HepG2 (cell line): ENCODE results near the gene SLC35D2. TPM values are rescaled to one million over a fixed set of nuclear protein-coding genes. Genes with fewer than 3 reads are reported as not detected.
A peak's percentile ranks its signal among the peaks of the same experiment; 100 is the strongest.

Source experiments
- BCL6 ChIP-seq: IDR thresholded peaks from 2 replicates; pipeline ENCODE4 v1.6.1; 2016; ENCODE audit warnings: missing genetic modification reagents, missing compliant biosample characterization
- ETV5 ChIP-seq: IDR thresholded peaks from 2 replicates; pipeline ENCODE4 v1.6.1; 2018; ENCODE audit warnings: missing biosample characterization, missing genetic modification reagents, inconsistent platforms, borderline replicate concordance
- KDM6A ChIP-seq: IDR thresholded peaks from 2 replicates; pipeline ENCODE4 v1.6.1; 2016; ENCODE audit warnings: low read depth
- NONO ChIP-seq, 2 experiments: fragments of 450-650 bp in 1 of 2; sonication (generic) in 1 of 2; formaldehyde crosslinking in 1 of 2; IDR thresholded peaks in 1 of 2; conservative IDR thresholded peaks in 1 of 2; 2 replicates each; pipeline versions ENCODE4 v1.6.1 to v1.8.0; 2017 to 2022; ENCODE audit warnings: mild to moderate bottlenecking in 1 of 2, missing genetic modification reagents in 1 of 2, moderate library complexity in 1 of 2
- PCBP1 ChIP-seq: fragments of 200-400 bp; formaldehyde crosslinking; IDR thresholded peaks from 2 replicates; pipeline ENCODE4 v1.6.1; 2017; ENCODE audit warnings: mild to moderate bottlenecking, low read depth, low read length, borderline replicate concordance
- SMAD3 ChIP-seq: sonication (generic); formaldehyde crosslinking; IDR thresholded peaks from 2 replicates; pipeline ENCODE4 v1.4.0; 2020; ENCODE audit warnings: missing genetic modification reagents
- TEAD3 ChIP-seq: optimal IDR thresholded peaks from 2 replicates; pipeline ENCODE3; 2016; ENCODE audit warnings: borderline replicate concordance
- THYN1 ChIP-seq: sonication (generic); formaldehyde crosslinking; IDR thresholded peaks from 2 replicates; pipeline ENCODE4 v1.8.1; 2023; ENCODE audit warnings: low read depth, mild to moderate bottlenecking, moderate library complexity, missing genetic modification reagents, borderline replicate concordance
- ZFY ChIP-seq: sonication (generic); formaldehyde crosslinking; IDR thresholded peaks from 2 replicates; pipeline ENCODE4 v1.4.0; 2020; ENCODE audit warnings: missing genetic modification reagents
- ZNF136 ChIP-seq: sonication (generic); formaldehyde crosslinking; IDR thresholded peaks from 2 replicates; pipeline ENCODE4 v1.8.1; 2022; ENCODE audit warnings: low read depth, mild to moderate bottlenecking, moderate library complexity, missing genetic modification reagents
- ZNF343 ChIP-seq: sonication (generic); formaldehyde crosslinking; IDR thresholded peaks from 2 replicates; pipeline ENCODE4 v1.4.0; 2020; ENCODE audit warnings: mild to moderate bottlenecking, missing genetic modification reagents
- ZNF543 ChIP-seq: sonication (generic); formaldehyde crosslinking; IDR thresholded peaks from 2 replicates; pipeline ENCODE4 v1.4.0; 2020; ENCODE audit warnings: mild to moderate bottlenecking, missing genetic modification reagents
- ZNF557 ChIP-seq: sonication (generic); formaldehyde crosslinking; IDR thresholded peaks from 2 replicates; pipeline ENCODE4 v1.4.0; 2020; ENCODE audit warnings: missing genetic modification reagents
- ZNF616 ChIP-seq: sonication (generic); formaldehyde crosslinking; IDR thresholded peaks from 2 replicates; pipeline ENCODE4 v1.5.0; 2020; ENCODE audit warnings: low read depth, mild to moderate bottlenecking, missing genetic modification reagents
- polyA plus RNA-seq, 8 experiments: library from polyadenylated mRNA; depleted of rRNA in 3 of 8; stranded (reverse) in 7 of 8; unstranded in 1 of 8; fragments of >200 nt; fragmentation: Illumina TruSeq in 4 of 8; extraction: Trizol in 4 of 8; gene quantifications; 2 replicates each; pipeline versions ENCODE4 v1.2.1 to v1.2.3, GENCODE V29; 2011 to 2016; ENCODE audit warnings: low read depth in 4 of 8, missing spikeins in 1 of 8, mixed read lengths in 1 of 8; ENCODE audit not compliant: insufficient read depth in 1 of 8
- total RNA-seq, 5 experiments: library from RNA; depleted of rRNA; stranded (reverse); fragments of >200 nt; fragmentation: Illumina TruSeq; extraction: Trizol; gene quantifications; 2 replicates each; pipeline ENCODE4 v1.2.3, GENCODE V29; 2016; ENCODE audit warnings: low read depth in 1 of 5
- TF ChIP-seq, protein P1 (sequence below): IDR thresholded peaks from 2 replicates; pipeline ENCODE4 v1.6.1; 2016; ENCODE audit warnings: missing compliant biosample characterization, missing genetic modification reagents, borderline replicate concordance
- TF ChIP-seq, protein P2 (sequence below): sonication (generic); formaldehyde crosslinking; IDR thresholded peaks from 2 replicates; pipeline ENCODE4 v1.4.0; 2020; ENCODE audit warnings: mild to moderate bottlenecking, low read depth, missing genetic modification reagents
- TF ChIP-seq, protein P3 (sequence below): sonication (generic); formaldehyde crosslinking; IDR thresholded peaks from 2 replicates; pipeline ENCODE4 v1.5.0; 2020; ENCODE audit warnings: missing genetic modification reagents, mild to moderate bottlenecking, borderline replicate concordance
- TF ChIP-seq, protein P4 (sequence below): sonication (generic); formaldehyde crosslinking; conservative IDR thresholded peaks from 2 replicates; pipeline ENCODE4 v1.8.1; 2023; ENCODE audit warnings: missing genetic modification reagents
- TF ChIP-seq, protein P5 (sequence below): sonication (generic); formaldehyde crosslinking; IDR thresholded peaks from 2 replicates; pipeline ENCODE4 v1.8.0; 2022; ENCODE audit warnings: missing genetic modification reagents, mild to moderate bottlenecking, moderate library complexity, borderline replicate concordance

SLC35D2 gene
- total and polyA plus RNA-seq, 2 of the 13 experiments (the other 11 are each of a cell fraction or from before 2014, with no cell fraction given): 96.2 to 103 TPM

DNA sequence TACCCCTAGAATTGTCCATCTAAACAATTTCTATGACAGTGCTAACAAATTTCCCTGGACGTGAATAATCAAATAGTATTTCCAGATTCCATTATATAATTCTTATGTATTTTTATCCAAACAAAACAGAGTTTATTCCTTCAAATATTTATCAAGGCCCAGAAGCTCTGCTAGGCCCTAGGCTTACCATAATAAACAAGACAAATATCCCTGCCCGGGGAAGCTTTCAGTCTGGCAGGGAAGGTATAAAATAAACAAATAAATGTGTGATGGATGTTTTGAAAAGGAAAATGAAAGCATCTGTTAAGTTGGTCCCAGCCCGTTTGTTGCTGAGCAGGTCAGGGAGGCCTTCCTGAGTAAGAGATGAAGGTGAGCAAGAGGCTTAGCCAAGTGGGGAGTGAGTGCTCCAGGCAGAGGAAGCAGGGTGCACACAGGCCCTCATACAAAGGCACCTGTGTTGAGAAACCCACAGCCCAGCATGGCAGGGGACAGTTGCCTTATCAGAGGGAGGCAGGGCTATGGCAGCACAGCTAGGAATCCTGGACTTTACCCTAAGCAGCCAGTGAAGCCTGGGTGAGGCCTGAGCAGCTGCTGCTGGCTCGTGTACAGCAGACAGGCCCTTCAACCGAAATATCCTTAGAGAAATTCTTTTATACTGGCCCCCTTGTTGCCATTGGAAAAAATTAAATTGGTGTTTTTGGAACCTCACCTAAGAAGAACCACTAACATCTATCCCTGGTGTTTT, 7.7 kb upstream of the SLC35D2 start (continued):
- peak; percentile 84 for TF ChIP-seq BCL6 (CRISPR knock-in tag)
- TF ChIP-seq PCBP1: no peak
- peak; percentile 73; the same call in 1 of the 2 replicates for TF ChIP-seq ZNF616 (CRISPR knock-in tag)
- TF ChIP-seq, protein P1, sequence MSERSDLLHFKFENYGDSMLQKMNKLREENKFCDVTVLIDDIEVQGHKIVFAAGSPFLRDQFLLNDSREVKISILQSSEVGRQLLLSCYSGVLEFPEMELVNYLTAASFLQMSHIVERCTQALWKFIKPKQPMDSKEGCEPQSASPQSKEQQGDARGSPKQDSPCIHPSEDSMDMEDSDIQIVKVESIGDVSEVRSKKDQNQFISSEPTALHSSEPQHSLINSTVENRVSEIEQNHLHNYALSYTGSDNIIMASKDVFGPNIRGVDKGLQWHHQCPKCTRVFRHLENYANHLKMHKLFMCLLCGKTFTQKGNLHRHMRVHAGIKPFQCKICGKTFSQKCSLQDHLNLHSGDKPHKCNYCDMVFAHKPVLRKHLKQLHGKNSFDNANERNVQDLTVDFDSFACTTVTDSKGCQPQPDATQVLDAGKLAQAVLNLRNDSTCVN (CRISPR knock-in tag): peak; percentile 57; the same call in 1 of the 2 replicates
- TF ChIP-seq ZNF557 (CRISPR knock-in tag): 0 out of 2 replicates have a peak, but pooled peaks have one; percentile 18
- TF ChIP-seq ZFY (CRISPR knock-in tag): peak; percentile 95
- TF ChIP-seq SMAD3: peak; percentile 87
- TF ChIP-seq ETV5 (CRISPR knock-in tag): peak; percentile 64; the same call in 1 of the 2 replicates
- peak; percentile 84 for TF ChIP-seq KDM6A (CRISPR knock-in tag)
- TF ChIP-seq, protein P2, sequence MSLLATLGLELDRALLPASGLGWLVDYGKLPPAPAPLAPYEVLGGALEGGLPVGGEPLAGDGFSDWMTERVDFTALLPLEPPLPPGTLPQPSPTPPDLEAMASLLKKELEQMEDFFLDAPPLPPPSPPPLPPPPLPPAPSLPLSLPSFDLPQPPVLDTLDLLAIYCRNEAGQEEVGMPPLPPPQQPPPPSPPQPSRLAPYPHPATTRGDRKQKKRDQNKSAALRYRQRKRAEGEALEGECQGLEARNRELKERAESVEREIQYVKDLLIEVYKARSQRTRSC (CRISPR knock-in tag): no peak
- TF ChIP-seq, protein P3, sequence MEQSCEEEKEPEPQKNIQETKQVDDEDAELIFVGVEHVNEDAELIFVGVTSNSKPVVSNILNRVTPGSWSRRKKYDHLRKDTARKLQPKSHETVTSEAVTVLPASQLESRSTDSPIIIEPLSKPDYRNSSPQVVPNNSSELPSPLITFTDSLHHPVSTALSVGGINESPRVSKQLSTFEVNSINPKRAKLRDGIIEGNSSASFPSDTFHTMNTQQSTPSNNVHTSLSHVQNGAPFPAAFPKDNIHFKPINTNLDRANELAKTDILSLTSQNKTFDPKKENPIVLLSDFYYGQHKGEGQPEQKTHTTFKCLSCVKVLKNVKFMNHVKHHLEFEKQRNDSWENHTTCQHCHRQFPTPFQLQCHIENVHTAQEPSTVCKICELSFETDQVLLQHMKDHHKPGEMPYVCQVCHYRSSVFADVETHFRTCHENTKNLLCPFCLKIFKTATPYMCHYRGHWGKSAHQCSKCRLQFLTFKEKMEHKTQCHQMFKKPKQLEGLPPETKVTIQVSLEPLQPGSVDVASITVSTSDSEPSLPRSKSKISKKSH (CRISPR knock-in tag): no peak
- TF ChIP-seq THYN1 (CRISPR knock-in tag): no peak
- TF ChIP-seq ZNF136 (CRISPR knock-in tag): peak; percentile 77; the same call in 1 of the 2 replicates
- TF ChIP-seq, protein P4, sequence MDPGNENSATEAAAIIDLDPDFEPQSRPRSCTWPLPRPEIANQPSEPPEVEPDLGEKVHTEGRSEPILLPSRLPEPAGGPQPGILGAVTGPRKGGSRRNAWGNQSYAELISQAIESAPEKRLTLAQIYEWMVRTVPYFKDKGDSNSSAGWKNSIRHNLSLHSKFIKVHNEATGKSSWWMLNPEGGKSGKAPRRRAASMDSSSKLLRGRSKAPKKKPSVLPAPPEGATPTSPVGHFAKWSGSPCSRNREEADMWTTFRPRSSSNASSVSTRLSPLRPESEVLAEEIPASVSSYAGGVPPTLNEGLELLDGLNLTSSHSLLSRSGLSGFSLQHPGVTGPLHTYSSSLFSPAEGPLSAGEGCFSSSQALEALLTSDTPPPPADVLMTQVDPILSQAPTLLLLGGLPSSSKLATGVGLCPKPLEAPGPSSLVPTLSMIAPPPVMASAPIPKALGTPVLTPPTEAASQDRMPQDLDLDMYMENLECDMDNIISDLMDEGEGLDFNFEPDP (CRISPR knock-in tag): 0 out of 2 replicates have a peak, but pooled peaks have one; percentile 57
- TF ChIP-seq, protein P5, sequence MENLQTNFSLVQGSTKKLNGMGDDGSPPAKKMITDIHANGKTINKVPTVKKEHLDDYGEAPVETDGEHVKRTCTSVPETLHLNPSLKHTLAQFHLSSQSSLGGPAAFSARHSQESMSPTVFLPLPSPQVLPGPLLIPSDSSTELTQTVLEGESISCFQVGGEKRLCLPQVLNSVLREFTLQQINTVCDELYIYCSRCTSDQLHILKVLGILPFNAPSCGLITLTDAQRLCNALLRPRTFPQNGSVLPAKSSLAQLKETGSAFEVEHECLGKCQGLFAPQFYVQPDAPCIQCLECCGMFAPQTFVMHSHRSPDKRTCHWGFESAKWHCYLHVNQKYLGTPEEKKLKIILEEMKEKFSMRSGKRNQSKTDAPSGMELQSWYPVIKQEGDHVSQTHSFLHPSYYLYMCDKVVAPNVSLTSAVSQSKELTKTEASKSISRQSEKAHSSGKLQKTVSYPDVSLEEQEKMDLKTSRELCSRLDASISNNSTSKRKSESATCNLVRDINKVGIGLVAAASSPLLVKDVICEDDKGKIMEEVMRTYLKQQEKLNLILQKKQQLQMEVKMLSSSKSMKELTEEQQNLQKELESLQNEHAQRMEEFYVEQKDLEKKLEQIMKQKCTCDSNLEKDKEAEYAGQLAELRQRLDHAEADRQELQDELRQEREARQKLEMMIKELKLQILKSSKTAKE (CRISPR knock-in tag): peak; percentile 17; the same call in 1 of the 2 replicates
- TF ChIP-seq TEAD3 (CRISPR knock-in tag): peak; percentile 93
- no peak for TF ChIP-seq NONO (IDR thresholded peaks at IDR 0.05)
- TF ChIP-seq NONO (CRISPR knock-in tag; conservative IDR thresholded peaks at IDR 0.05): peak; percentile 78
- TF ChIP-seq ZNF343 (CRISPR knock-in tag): peak; percentile 81; the same call in 1 of the 2 replicates
- peak; percentile 42 for TF ChIP-seq ZNF543 (CRISPR knock-in tag)
